Measurements from ENCODE around the gene DNAJC10.

Gene DNAJC10

DNA sequence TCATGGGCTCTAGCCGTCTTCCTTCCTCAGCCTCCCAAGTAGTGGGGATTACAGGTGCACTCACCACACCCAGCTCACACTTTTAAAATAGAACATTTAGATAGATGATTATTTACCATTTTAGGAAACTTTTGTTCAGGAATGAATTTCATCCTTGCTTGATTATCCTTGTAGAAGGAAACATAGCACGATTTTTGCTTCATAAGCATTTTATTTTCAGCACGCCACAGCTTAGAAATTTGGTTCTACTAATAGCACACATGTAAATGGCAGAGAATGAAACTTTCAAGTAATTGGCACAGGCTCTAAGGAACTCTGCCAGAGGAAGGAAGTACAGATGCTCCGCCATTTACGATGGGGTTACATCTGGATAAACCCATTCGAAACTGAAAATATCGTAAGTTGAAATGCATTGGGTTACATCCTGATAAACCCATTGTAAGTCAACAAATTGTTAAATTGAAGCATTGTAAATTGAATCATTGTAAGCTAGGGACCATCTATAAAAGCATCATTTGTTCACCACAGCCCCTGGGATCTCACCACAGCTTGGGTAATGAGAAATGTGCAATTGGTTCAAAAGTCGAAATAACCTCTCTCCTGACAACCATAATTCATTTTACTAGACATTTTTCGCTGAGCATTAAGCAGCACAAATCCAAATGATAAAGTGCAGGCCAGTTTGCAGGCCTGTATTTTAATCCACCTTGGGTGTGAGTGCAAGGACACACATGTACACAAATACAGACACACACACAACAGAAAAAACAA is 117.2 kb downstream of the DNAJC10 start:
- DNase-seq (ENCODE audit: low read depth in 2 of 2): no peak

DNA sequence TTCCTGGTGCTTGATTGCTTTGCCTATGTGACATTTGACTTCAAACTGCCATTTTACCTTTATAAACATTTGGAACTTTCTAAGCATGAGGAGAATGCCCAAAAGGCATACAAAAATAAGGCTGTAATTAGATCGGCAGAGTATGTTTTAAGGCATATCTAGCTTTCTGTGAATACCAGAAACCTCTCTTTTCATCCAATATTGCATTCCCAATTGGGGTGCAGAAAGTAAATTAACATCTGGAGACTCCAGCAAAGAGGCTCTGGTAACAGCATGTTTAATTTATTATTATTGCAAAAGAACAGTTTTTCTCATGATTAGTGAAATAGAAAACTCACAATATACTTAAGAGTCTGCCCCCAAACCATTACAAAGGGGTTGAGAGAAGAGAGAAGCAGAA is 118.2 kb downstream of the DNAJC10 start:
- no peak for DNase-seq (ENCODE audit: low read depth in 2 of 2)

DNA sequence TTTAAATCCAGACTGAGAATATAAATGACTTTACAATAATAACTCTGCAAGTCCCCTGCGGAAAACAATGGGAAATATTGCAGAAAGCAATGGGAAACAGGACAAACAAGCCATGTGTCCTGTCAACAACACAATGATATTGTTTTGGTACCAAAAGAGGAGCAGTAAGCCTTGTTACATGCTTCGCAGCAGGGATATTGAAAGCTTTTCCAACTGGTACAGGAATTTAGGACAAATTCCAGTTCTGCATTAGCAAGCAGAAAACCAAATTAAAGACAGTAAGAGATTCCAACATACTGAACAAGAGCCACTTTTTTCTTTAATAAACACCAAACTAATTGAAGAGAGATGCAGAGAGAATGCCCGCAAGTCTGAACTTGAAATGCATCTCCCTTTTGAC is 120.4 kb downstream of the DNAJC10 start:
- no peak for DNase-seq (ENCODE audit: low read depth in 2 of 2)
